Neural cell (in vitro differentiated cells): ENCODE measurements around the gene TLR9.

Experiments
- POLR2AphosphoS5 ChIP-seq: IDR thresholded peaks from 2 replicates; pipeline ENCODE4 v1.6.1; 2012
- TF ChIP-seq, protein P1 (sequence below): fragments of 450-650 bp; IDR thresholded peaks from 2 replicates; pipeline ENCODE4 v1.5.1; 2014; ENCODE audit warnings: antibody characterized with exemption, mild to moderate bottlenecking, moderate library complexity; ENCODE audit not compliant: poor library complexity, severe bottlenecking

DNA sequence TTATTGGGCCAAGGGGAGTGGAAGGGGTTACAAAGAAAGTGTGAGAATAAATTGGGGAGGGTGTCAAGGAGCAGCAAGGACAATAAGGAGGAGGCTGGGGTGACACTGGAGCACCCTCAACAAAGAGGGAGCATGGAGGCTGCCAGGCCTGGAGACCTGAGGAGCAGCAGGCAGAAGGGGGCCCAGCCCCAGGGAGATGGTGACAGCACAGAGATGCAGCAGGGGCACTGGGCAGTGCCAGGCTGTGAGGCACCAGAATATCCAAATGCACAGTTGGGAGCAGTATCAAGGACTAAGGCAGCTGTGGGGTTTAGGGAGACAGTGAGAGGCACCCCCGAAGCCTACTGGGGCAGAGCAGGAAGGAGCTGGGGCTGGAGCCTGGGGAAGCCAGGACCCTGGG lies 46.9 kb downstream of the TLR9 start:
- TF ChIP-seq, protein P1, sequence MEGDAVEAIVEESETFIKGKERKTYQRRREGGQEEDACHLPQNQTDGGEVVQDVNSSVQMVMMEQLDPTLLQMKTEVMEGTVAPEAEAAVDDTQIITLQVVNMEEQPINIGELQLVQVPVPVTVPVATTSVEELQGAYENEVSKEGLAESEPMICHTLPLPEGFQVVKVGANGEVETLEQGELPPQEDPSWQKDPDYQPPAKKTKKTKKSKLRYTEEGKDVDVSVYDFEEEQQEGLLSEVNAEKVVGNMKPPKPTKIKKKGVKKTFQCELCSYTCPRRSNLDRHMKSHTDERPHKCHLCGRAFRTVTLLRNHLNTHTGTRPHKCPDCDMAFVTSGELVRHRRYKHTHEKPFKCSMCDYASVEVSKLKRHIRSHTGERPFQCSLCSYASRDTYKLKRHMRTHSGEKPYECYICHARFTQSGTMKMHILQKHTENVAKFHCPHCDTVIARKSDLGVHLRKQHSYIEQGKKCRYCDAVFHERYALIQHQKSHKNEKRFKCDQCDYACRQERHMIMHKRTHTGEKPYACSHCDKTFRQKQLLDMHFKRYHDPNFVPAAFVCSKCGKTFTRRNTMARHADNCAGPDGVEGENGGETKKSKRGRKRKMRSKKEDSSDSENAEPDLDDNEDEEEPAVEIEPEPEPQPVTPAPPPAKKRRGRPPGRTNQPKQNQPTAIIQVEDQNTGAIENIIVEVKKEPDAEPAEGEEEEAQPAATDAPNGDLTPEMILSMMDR, result no peak
- no peak for TF ChIP-seq POLR2AphosphoS5
